ENCODE data around the gene CNTN2. TPM values are rescaled to one million over a fixed set of nuclear protein-coding genes. Genes with fewer than 3 reads are reported as not detected.

CNTN2 gene
- total and polyA plus RNA-seq, 2 experiments from 2014 or later = 1.3 to 2.2 TPM

- no peak overlapping the region for H3K4me3 Mint-ChIP-seq
- H3K27me3 ChIP-seq (ENCODE audit: insufficient read depth) = no peaks in the 10 kb centered on the region
- no peak for DNase-seq (ENCODE audit: low spot score)
- TF ChIP-seq ZNF114 (CRISPR knock-in tag; IDR thresholded peaks at IDR 0.05) (no peak), REST (IDR thresholded peaks at IDR 0.05; ENCODE audit: unreplicated experiment) (no peak)
- no peak for ATAC-seq
- no peak overlapping the region for H3K27ac ChIP-seq (ENCODE audit: low read depth)
- H3K79me2 ChIP-seq (replicated peaks; ENCODE audit: insufficient read depth) = no peaks in the 10 kb centered on the region
- H3K4me1 Mint-ChIP-seq = peaks cover 28% of the 10 kb centered on the region
- no peaks in the 10 kb centered on the region for H3K9me3 Mint-ChIP-seq
- peaks cover 11% of the 10 kb centered on the region for H3K27me3 Mint-ChIP-seq (ENCODE audit: insufficient read depth, low read depth, poor library complexity)
- no peak overlapping the region for H3K27ac Mint-ChIP-seq
- no peak overlapping the region for H3K4me2 ChIP-seq
- no peaks in the 10 kb centered on the region for H3K36me3 ChIP-seq (ENCODE audit: insufficient read depth)
- no peaks in the 10 kb centered on the region for H4K20me1 ChIP-seq (replicated peaks; ENCODE audit: insufficient read depth)
- H3K9me2 ChIP-seq (ENCODE audit: insufficient read depth) = no peaks in the 10 kb centered on the region
- H2AFZ ChIP-seq = no peak overlapping the region
- no peaks in the 10 kb centered on the region; the same call in 2 of the 3 replicates for H3K36me3 Mint-ChIP-seq (ENCODE audit: low read depth)
- peaks cover 10% of the 10 kb centered on the region for H3K4me1 ChIP-seq (ENCODE audit: insufficient read depth)
- H3K4me3 ChIP-seq = no peak overlapping the region
- no peaks in the 10 kb centered on the region for H3F3A ChIP-seq (replicated peaks; ENCODE audit: low read depth)
These were observed 38.7 kb upstream of the CNTN2 start for GRCh38 chr1:205004351-205004750.

GRCh38 chr1:205008896-205009295 is 34.1 kb upstream of the CNTN2 start:
- Mint-ChIP-seq H3K27me3 (ENCODE audit: insufficient read depth, low read depth, poor library complexity) (peaks cover 8% of the 10 kb centered on the region), H3K9me3 (no peaks in the 10 kb centered on the region), H3K36me3 (ENCODE audit: low read depth) (no peaks in the 10 kb centered on the region; the same call in 2 of the 3 replicates), H3K27ac (no peak overlapping the region), H3K4me3 (no peak overlapping the region), H3K4me1 (peaks cover 30% of the 10 kb centered on the region)
- no peak overlapping the region for H3K4me3 ChIP-seq
- no peaks in the 10 kb centered on the region for H3K27me3 ChIP-seq (ENCODE audit: insufficient read depth)
- H3K4me1 ChIP-seq (ENCODE audit: insufficient read depth) = no peaks in the 10 kb centered on the region
- no peak overlapping the region for H3K27ac ChIP-seq (ENCODE audit: low read depth)
- H3K36me3 ChIP-seq (ENCODE audit: insufficient read depth) = no peaks in the 10 kb centered on the region
- ATAC-seq (no peak), DNase-seq (ENCODE audit: low spot score) (no peak)
- H3K4me2 ChIP-seq = no peak overlapping the region
- H3K9me2 ChIP-seq (ENCODE audit: insufficient read depth) = no peaks in the 10 kb centered on the region
- H2AFZ ChIP-seq = no peak overlapping the region
- no peaks in the 10 kb centered on the region; the same call in 1 of the 2 replicates for H3F3A ChIP-seq (replicated peaks; ENCODE audit: low read depth)
- TF ChIP-seq EZH2 (IDR thresholded peaks at IDR 0.05; ENCODE audit: low read depth, unreplicated experiment) (no peak), STAT1 (IDR thresholded peaks at IDR 0.05; ENCODE audit: unreplicated experiment) (no peak), EZH2phosphoT487 (IDR thresholded peaks at IDR 0.05; ENCODE audit: unreplicated experiment) (no peak), ZNF462 (CRISPR knock-in tag; IDR thresholded peaks at IDR 0.05) (no peak), JUNB (IDR thresholded peaks at IDR 0.05; ENCODE audit: unreplicated experiment) (no peak), ZNF331 (CRISPR knock-in tag; IDR thresholded peaks at IDR 0.05; ENCODE audit: low read depth) (no peak)
- no peaks in the 10 kb centered on the region for H4K20me1 ChIP-seq (replicated peaks; ENCODE audit: insufficient read depth)
- H3K79me2 ChIP-seq (replicated peaks; ENCODE audit: insufficient read depth) = no peaks in the 10 kb centered on the region

Measured in GM23338 (cell line).